Activated T-cell treated with anti-CD3 and anti-CD28 coated beads for 24 hours (primary cell): ENCODE results near the gene ZNF581.

Source experiments
- DNase-seq: peaks from one replicate; pipeline ENCODE4 v3.0.0-alpha.2; 2020; ENCODE audit warnings: low read depth

Gene ZNF581

DNA sequence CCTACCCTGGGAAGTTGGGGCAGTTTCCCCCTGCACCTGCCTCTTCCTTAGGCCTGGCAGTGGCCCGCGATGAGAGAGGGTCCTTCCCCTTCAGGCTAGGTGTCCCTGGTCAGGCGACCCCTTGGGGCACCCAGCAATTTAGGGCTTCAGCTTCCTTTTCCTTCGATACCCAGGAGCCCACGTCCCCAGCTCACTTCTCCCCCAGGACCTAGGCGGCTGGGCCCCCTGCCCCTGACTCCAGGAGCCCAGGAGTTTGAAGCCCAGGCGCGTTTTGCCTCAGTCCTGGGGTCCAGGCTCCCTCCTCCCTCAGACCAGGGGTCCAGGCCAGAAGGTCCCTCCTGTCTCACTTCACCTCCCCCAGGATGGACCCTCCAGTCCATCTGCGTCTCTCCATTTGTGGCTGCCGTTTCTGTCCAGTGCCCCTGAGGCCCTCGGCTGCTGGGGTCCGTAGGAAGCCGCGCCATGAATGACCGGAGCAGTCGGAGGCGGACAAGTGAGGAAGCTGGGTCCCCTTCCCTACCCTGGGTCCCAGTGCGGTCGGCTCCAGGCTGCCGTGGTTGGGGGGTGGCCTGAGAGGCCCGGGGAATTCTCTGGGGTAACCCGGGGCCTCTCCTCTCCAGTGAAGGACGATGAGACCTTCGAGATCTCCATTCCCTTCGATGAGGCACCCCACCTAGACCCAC lies 5.3 kb downstream of the ZNF581 start:
- no peak for DNase-seq

DNA sequence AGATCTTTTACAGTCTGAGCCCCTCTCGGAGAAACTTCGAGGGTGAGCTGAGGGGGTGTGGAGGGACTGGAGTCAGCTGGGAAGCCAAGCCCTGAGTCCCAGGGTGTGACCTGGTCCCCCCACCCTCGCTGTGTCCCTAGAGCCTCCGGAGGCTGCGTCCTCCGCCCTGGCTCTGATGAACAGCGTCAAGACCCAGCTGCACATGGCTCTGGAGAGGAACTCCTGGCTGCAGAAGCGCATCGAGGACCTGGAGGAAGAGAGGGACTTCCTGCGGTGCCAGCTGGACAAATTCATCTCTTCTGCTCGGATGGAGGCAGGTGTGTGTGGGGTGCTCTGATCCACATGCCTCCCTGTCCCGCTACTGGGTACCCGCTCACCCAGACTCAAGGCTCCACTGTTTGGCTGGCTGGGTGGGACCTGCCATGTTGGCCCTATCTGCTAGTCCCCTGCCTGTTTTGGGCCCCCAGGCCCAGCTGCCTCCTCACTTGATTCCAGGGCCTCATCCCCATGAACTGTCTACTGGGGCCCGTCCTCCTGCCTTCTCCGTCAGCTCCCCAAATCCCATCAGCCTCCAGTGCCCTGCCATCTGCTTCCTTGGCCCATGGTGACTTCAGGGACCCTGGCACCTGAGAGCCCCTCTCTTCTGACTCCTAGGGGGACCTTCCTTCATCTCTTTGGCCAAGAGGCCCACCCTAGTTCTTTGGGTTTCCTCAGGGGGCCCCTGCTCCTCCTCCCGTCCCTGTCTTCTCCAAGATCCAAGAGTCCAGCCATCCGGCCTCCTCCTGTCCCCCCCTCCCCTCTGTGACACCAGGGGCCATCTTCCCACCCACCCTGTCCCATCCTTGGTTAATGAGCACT lies 6.0 kb downstream of the ZNF581 start:
- no peak for DNase-seq

DNA sequence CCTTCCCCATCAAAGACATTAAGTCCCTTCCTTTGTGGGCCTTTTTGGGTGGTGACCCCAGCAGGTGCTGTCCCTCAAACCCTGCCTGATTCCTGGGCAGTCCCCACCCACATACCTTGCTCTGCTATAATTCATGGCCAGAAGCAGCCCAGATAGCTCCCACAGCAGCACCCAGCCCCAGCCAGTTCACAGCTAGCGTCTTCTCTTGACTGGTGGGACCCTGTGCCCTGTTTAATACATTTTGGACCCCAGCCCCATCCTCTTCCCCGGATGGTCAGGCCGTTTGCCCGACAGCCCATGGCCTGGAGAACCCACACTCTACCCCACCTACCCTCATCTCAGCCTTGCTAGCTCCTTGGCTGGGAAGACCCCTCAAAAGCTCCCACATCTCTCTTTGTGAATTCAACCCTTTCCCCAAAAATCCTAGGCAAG lies 6.7 kb downstream of the ZNF581 start:
- no peak for DNase-seq

DNA sequence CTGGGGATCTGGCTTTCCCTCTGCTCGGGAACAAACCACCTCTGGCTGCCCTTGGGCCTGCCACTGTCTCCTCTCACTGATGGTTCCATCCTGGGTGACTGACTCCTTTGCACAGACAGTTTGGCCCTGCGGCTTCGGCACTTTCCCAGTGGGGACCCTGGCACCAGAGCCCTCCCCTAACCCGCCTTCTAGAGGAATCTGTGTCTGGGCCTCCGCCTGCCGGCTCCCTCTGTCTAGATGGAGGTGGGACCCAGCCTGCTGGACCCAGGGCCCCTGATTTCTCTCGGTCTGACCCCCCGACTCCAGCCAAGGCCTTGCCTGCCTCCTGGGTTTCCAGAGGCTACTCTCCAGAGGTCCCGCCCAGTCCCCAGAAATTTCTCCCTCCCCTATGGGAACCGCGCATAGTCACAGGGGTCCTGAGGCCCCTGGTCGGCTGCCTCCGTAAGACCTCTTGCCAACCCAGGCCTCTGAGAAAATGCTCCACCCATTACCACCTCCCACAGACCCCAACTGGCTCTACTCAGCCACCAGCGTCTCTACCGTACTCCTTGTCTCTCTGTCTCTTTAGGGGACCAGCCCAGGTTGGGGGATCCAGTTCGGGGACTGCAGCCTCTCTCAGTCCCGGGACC lies 7.3 kb downstream of the ZNF581 start:
- DNase-seq, result no peak

DNA sequence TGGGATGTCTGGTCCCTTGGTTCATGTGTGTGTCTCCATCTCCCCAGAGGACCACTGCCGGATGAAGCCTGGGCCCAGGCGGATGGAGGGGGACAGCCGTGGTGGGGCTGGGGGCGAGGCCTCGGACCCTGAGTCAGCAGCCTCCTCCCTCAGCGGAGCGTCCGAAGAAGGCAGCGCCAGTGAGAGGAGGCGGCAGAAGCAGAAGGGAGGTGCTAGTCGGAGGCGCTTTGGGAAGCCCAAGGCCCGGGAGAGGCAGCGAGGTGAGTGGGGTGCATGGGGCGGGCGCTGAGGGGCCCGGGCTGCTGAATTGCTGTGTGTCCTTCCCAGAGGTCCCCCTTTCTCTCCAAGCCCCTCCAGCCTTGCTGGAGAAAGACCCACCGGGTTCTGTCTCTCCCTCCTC lies 7.8 kb downstream of the ZNF581 start:
- no peak for DNase-seq

DNA sequence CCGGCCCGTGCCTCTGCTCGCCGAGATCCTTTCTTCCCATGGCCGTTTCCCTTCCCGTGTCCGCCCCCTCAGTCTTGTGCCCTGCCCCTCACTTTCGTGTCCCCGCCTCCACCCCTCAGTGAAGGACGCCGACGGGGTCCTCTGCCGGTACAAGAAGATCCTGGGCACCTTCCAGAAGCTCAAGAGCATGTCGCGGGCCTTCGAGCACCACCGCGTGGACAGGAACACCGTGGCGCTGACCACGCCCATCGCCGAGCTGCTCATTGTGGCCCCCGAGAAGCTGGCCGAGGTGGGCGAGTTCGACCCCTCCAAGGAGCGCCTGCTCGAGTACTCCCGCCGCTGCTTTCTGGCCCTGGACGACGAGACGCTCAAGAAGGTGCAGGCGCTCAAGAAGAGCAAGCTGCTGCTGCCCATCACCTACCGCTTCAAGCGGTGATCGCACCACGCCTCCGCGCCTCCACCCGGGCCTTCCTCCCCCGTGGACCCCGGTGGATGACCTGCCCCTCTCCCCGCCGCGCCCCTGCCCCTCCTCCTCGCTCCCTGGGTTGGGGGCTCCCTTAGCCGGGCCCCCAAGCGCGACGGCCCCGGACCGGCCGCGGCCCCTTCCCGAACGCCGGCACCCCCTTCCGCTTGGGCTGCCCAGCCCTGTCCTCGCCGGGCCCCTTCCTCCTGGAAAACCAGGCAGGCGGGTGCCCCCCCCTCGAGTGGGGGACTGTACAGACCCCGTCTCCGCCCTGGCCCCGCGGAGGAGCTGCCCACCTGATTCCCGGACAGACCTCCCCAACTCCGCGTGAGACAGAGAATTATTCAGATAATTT lies 9.1 kb downstream of the ZNF581 start:
- DNase-seq, result no peak

DNA sequence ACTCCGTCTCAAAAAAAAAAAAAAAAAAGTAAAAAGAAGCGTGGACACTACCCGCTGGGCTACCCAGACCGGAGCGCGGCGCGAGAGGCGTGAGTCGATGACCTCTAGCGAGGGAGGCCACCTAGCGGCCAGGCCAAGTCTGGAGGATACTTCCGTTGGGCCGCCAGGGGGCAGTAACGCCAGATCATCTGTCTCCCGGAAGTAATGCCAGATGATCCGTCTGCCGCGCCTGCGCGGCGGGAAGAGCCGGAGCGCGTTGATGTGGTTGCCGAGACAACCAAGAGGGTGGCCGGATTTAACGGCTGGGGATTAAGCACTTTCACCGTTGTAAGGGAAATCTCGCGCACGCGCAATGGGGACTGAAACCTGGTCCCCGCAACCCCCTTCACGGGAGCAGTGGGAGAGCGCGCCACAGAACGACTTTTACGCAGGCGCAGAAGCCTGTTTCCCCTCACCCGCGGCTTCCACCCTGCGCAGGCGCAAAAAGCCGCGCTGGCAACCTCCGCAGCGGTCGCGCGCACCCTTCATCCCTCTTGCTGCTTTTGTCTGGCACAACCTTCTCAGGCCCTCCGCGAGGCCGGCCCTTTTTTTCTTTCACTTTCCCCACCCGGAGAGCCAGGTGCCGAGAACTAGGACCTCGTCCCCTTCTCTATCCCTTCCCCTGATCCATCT lies 10.3 kb downstream of the ZNF581 start:
- peak; percentile 98 for DNase-seq

DNA sequence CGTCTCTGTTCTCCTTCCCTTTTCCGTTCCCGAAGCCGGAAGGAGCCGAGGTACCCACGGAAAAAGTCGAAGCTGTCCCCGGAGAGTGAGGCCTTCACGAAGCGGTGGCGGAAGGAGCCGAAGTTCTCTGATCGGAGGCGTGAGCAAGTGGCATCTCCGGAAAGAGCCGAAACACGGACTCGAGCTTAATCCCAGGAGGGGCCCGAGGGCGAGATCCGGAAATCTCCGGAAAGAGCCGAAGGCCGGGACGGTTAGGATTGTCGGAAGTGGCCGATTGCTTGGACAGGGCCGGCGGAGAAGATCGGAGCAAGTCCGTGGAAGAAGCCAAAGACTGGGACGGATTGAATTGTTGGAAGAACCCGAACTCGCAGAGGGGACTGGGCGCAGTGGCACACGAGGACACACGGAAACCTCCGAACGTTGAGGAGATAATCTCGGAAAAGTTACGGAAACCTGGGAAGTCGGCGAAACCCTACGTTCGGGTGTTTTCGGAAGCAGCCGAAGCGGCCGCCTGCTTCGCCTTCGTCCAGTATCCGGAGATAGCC lies 10.9 kb downstream of the ZNF581 start:
- DNase-seq, result peak; percentile 99

DNA sequence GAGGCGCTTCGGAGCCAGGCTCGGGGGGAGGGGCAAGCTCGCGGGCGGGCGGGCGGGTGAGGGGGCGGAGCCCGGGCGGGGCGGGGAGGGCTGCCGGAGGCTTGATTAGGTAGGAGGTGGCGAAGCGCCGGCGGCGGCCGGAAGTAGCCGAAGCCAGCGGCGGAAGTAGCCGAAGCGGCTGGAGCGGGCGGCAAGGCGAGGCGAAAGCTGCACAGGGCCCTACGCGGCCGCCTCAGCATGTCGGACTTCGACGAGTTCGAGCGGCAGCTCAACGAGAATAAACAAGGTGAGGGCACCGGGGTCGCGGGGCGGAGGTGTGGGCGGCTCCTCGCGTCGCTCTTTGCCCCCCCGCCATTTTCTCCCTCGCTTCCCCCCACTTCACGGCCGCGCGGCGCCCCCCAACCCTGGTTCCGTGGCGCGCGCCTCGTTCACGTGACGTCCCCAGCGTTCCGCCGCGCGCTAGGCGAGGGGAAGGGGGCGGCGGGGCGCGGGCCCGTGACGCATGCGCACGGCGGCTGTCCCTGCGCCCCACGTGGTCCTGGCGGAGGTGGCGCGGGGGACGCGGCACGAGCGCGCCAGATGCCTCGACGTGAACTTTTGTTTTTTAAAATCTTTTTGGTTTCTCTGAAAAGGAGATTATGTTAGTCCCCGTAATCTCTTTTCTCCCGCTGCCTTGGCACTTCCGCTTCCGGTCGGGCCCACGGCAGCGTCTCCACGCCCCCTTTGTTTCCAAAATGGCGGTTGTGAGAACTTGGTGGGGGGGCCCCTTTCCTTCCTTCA lies 11.6 kb downstream of the ZNF581 start, which contains the start of gene U2AF2:
TSS of gene U2AF2 (plus strand) at position 168 of the 780 bp plus-strand sequence. CDS start at position 238, 70 bp downstream.
- DNase-seq, result peak; percentile 93

DNA sequence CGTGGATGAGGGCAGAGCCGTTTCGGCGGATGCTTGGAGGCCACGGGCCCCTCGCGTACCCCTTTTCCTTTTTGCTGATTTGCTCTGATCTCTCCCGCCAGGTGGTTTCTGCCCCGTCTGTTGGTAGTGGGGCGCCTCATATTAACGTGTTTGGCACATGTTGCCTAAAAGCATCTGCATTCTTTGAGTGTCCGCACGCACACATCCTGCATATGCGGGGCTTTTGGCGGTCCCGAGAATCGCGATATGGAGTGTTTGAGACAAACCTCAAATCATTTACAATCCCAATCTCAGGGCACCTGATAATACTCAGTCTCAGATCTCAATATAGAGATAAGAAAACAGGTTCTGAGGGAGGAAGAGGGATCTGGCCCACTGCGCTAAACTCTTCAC lies 12.2 kb downstream of the ZNF581 start:
- DNase-seq, result no peak

DNA sequence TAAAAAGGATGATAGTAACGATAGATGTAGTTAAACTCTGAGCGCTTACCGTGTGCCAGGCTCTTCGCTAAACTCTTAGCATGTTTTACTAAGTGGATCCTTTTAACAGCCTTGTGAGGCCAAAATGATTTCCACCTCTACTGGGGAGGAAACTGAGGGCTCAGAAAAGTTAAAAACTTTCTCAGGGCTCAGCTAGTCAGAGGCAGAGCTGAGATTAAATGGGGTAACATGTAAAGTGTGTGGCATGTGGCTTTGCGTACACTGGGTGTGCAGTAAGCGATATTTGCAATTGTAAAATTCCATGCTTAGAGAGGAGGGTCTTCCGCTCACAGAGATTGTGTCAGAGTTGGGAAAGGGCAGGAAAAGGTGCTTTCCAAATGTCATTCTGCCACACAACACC lies 13.1 kb downstream of the ZNF581 start:
- DNase-seq, result no peak

DNA sequence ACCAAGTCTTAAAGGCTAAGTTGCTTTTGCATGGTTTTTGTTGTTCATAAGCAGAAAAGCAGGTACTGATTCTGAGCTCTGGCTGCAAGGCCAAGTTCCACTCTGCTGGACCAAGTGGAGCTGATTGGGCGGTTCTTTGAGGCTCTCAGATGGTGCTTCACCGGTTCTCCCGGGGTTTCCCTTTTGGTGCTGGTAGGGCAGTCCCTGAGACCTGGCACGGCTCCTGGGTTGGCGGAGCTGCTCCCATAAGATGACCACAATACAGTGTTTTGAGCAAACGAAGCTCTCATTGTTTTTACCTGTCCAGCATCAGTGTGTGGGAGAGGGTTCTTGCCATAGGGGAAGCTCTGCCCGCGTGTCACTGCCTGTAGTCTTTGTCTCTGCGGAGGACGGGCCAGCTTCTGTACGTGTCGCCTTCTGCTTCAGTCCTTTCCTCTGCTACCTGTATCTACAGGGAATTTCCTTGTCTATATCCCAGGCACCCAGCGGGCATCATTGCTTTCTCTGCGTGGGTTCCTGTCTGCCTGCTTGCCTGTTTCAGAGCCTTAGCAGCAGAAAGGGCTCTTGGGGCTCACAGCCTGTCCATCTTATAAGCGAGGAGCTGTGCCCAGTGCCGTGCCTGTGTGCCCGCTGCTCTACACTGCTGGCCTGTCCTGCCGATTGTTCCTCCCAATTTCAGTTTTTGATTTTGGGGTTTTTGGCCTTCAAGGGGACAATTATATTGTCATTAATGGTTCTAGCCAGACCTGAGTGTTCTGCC lies 13.7 kb downstream of the ZNF581 start:
- DNase-seq, result no peak

DNA sequence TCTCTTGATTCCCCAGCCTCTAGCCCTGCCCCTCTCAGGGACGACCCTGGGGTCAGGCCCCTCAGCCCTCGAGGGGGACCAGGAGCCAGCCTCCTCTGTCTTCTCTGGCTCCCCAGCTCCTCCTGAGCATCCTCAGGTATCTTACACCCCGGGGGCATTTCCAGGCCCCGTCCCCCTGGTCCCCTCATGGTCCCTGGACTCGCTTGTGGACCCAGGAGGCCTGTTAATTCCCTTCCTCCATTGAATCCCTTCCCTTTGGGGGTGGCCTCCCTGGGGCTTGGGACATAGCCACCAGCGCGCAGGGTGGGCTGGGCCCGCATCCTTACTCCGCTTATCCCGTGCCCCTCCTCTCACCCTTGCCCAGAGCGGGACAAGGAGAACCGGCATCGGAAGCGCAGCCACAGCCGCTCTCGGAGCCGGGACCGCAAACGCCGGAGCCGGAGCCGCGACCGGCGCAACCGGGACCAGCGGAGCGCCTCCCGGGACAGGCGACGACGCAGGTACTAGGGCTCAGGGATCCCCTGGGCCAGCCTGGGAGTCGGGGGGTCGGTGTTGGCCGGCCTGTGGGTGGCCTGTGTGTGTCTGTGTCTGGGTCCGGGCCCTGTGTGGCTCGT lies 15.5 kb downstream of the ZNF581 start:
- no peak for DNase-seq

DNA sequence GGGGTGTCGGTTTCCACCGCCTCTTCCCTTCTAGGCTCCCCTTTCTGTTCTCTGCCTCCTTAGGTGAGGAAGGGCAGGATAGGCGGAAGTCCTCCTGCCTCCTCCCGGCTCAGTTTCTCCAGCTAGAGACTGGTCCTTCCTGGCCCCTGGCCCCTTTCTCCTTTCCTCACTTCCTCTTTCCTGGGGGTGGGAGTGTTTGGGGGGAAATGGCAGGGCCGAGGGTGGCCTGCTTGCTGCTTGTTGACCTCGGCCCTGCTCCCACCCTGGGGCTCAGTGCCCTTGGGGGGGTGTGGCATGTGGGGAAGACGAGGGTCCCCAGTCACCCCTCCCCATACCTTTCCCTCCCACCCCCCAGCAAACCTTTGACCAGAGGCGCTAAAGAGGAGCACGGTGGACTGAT lies 16.4 kb downstream of the ZNF581 start:
- no peak for DNase-seq

DNA sequence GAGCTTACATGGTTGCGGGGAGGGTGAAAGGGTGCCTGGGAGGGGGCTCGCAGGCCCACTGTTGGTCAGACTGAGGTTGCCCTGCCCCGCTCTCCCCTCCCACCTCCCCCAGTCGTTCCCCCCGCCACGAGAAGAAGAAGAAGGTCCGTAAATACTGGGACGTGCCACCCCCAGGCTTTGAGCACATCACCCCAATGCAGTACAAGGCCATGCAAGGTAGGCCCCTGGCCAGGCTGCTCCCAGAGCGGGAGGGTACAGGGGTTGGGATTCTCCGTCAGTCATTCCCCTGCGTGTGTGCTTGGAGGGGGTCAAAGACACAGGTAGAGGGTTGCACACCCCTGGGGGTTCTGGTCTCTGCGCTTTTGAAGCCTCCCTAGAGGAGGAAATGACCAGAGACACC lies 17.0 kb downstream of the ZNF581 start:
- no peak for DNase-seq

DNA sequence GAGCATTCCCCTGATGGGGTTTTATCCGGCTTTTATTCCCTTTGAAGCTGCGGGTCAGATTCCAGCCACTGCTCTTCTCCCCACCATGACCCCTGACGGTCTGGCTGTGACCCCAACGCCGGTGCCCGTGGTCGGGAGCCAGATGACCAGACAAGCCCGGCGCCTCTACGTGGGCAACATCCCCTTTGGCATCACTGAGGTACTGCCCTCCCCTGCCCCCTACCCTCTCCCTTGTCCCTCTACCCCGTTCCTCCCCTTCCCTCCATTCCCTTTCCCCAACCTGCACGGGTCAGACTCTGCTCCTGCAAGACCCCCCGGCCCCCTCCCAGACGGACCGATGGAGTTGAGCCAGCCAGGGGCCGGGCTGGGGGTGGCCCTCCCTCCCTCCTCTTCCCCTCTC lies 17.5 kb downstream of the ZNF581 start:
- no peak for DNase-seq

DNA sequence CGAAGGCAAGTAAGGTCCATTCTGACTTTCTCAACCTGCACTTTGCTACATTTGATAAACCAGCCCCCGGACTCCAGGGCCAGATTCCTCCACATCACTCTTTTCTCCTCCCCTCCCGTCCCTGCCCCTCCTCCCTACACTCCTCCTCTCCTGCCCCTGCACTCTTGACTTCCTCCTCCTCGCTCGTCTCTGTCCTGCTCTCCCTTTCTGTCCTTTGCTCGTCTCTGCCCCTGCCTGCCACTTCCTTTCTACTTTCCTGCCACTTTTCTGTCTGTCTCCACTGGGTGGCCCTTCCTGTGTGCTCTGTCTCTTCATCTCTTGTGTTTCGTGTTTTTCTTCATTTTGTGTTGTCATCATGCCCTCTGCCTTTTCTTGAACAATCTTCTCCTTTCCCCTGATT lies 18.4 kb downstream of the ZNF581 start:
- no peak for DNase-seq

DNA sequence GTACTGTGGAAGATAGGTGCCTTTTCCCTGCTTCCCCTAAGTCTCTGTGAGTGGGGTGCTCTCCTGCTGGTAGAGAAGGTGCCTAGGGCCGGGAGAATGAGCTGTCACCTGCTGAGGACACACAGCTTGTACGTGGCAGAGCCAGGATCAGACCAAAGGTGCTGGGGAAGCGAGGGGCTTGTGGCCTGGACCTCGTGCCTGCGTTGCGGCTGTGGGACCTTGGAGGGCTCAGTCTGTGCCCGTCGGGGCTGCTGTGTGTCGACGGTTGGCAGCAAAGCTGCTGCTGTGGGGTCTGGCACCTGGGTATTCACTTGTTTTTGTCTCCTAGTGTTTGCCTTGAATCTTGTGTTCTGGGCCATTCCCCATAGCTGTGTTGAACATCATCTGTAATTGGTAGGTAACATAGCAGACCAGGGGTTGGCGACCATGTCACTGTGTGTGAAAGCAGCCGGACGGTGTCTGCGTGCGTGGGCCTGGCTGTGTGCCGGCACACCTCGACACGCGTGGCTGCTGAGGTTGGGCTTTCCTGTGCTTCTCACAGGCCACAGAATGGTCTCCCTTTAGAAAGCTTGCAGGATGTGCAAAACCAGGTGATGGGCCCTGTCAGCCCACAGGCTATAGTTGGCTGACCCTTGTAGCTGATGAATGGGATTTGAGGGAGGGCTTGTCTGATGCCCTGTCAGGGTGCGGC lies 20.5 kb downstream of the ZNF581 start:
- no peak for DNase-seq
